HG03575 (cell line): ENCODE data around the gene SH3BP1.

ENCODE experiments used
- ATAC-seq: cut with Tn5 transposase; IDR thresholded peaks from one replicate; pipeline ENCODE4 v1.9.1; 2021; ENCODE audit not compliant: unreplicated experiment, insufficient number of reproducible peaks, low FRiP score; ENCODE audit errors: extremely low read depth

The SH3BP1 gene

DNA sequence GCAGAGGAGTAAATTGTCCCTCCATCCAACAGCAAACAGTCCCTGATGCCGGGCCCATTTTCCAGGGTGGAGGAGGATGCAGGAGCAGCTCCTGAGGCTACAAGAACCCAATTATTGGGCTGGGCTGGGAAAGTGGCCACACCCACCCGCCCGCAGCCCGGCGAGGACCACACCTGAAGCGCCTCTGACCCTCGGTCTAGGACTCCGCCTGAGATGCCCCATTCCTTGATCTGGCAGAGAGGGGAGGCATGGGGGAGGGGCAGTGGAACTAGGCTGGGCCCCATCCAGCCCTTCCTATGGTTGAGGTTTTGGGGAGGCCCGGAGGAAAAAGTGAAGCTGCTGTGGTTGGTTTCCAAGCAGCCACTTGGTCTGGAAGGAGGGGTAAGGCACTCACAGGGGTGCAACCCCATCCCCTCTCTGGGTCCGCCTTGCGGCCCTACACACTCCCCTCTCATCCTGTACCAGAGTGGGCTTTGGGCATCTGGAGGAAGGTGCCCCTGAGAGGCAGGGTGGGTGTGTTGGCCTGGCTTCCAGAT, 33.5 kb downstream of the SH3BP1 start:
- no peak for ATAC-seq

DNA sequence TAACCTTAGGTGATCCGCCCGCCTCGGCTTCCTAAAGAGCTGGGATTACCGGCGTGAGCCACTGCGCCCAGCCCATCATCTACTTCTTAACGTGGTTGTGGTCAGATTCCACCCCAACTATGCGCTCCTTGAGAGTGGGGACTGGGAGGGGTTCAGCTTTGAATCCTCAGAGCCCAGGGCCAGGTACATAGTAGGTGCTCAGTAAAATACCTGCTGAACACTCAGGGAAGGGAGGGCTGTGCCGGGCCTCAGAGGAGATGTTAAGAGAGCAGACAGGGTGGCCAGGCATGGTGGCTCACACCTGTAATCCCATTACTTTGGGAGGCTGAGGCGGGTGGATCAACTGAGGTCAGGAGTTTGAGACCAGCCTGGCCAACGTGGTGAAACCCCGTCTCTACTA, 34.8 kb downstream of the SH3BP1 start:
- ATAC-seq: no peak

DNA sequence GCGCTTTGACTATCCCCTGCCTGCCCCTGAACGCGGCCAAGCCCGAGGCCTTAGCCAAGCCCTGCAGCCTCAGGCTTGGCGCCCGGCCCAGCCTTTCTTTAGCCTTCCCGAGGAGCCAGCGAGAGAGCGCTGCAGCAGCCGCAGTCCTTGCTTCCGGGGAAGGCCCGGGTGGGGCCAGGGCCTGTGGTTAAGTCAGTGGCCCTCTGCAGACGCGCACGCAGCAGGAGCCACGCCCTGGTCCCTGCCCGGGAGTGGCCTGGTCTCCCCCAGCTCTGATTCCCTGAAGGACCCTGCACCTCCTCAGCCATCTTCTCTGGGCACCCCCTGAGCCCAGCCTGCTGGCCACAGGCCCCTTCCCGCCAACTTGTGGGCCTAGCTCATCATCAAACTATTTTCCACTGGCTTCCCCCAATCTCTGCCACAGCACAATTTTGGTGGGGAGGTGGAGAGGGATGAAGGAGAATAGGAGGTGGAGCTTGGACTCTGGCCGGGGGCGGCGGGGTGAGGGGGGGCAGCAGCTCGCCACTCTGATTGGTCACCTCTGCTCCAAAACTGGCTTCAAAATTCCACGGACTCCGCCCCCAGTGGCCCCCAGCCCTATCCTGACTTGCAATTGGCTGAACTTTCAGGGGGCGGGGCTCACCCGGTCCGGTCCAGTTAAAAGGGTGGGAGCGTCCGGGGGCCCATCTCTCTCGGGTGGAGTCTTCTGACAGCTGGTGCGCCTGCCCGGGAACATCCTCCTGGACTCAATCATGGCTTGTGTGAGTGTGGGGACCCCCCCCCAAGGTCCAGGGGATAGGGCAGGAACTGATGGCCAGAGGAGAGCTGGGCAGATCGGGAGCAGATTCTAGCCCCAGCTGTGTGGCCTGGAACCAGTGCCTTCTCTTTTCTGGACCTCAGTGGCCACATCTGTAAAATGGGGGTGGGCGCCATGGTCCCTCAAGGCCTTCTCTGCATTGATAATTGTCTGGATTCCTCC, 35.8 kb downstream of the SH3BP1 start, which contains the start of gene LGALS1:
Gene LGALS1 (plus strand): TSS at position 686 of the 979 bp plus-strand sequence. CDS start 67 bp downstream, at position 753.
- ATAC-seq: no peak

DNA sequence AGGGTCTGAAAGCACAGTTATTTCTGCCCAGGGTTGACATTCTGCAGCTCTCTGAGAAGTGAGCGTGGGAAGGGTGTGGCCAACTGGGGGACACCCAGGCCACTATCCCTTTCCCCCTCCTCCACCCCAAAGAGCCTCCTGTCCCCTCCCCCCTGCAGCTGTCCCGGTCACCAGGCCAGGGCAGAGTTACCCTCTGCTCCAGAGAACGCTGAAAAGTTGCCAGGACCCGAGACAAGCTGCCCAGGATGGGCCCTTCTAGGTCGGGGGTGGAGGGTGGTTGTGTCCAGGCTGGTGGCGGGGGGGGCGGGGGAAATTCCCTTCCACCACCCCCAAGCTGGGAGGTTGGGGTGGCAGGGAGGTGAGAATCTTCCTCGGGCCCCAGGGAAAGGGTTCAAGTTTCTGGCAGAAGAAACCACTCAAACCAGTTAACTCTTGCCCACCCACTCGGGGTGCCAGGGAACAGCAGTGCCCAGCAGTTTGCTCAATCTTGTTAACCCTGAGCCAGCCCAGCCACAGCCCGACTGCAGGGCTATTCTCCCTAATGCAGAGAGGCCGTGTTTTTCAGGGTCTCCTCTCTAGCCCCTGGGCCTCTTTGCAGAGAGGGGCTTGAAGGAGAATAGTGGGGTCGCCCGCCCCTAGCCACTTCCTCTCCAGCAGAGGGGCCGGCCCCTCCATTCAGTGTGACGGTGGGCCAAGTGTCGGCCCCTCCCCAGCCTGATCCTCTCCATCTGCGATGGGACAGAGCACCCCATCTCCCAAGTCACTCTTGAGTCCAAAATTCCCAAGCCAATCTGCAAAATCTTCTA, 36.7 kb downstream of the SH3BP1 start:
- no peak for ATAC-seq

DNA sequence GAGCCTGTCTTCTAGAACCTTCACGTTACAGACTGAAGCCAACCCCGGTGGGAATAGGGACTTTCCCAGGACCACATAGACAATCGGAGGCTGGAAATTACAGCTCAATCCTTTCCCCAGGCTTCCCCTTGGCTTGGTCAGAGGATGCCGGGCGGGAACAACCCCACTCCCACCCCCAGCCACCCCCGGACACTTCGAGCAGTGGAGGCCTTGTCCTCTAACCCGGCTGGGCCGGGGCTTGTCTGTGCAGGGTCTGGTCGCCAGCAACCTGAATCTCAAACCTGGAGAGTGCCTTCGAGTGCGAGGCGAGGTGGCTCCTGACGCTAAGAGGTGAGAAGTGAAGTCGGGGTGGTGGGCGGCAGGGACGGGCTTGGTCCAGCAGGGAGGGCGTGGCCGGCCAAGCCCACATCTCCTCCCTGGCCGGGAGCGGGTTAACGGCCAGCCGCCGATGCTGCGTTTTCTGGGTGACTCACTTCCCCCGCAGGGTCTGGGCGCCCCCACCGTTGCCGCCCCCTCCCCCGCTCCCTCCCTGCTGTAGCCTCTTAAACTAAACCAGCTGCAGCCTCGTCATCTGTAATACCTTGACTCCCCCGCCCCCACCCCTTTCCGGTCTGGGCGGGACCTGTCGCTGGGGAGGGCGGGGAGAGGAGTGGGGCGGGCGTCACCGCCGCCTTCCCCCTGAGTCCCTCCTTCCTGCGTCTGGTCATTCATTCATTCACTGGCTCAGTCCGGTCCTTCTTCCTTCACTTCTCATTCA, 37.4 kb downstream of the SH3BP1 start:
- ATAC-seq: no peak

DNA sequence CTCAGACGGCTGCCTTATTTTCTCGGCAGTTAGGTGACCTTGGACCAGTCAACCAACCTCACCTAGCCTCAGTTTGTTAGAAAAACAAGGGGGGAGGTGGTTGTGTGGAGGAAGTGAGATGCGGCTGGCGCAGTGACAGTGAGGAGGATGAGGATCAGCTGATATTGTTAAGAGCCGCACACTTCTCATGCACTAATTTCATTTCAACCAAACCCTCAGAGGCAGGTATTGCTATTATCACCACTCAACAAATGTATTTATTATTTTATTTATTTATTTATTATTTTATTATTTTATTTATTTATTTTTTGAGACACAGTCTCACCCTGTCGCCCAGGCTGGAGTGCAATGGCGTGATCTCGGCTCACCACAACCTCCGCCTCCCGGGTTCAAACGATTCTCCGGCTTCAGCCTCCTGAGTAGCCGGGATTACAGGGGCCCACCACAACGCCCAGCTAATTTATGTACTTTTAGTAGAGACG, 38.1 kb downstream of the SH3BP1 start:
- ATAC-seq: no peak

DNA sequence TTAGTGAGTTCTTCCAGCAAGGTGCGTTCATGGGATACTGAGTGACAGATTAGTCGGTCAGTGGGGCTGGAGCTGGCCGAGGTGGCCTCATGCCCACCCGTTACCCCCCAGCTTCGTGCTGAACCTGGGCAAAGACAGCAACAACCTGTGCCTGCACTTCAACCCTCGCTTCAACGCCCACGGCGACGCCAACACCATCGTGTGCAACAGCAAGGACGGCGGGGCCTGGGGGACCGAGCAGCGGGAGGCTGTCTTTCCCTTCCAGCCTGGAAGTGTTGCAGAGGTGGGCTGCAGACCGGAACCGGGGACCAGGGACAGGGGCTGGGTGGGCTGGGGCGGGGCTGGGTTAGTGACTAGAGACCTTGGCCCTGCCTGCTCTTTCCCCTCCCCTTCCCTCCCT, 38.9 kb downstream of the SH3BP1 start:
- no peak for ATAC-seq

DNA sequence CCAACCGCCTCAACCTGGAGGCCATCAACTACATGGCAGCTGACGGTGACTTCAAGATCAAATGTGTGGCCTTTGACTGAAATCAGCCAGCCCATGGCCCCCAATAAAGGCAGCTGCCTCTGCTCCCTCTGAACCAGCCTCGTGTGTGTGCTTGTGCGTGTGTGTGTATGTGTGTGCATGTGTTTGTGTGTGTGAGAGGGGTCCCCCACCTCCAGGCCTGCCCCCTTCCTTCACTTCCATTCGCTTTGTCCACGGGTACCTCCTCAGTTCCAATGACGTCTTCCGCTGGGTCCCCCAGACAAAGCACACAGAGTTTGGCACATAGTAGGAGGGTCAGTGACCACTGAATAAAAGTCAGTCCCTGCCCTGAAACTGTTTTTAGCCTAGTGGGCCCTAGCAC, 40.2 kb downstream of the SH3BP1 start:
- no peak for ATAC-seq

DNA sequence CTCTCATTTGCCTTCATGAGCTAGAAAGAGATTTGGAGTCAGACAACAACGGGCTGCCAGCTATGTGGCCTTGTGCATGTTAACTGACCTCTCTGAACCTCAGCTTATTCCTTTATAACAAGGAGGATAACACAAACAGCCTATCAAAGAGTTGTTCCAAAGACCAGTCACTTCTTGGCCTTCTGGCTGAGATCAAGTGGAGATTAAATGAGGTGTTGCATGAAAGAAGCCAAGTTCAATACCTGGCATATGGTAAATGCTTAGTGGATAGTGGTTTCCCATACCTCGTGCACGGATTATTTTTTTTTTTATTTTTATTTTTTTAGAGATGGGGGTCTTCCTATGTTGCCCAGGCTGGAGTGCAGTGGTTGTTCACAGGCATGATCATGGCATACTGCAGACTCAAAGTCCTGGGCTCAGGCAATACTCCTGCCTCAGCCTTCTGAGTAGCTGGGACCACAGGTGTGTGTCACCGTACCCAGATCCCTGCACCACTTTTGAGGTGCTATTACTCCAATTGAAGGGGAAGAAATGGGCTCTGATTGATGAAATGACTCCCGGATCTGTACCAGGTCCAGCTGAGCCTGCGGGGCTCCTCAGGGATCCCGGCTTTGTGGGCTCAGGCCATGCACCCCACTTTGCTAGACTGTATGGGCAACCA, 40.9 kb downstream of the SH3BP1 start:
- ATAC-seq: no peak

DNA sequence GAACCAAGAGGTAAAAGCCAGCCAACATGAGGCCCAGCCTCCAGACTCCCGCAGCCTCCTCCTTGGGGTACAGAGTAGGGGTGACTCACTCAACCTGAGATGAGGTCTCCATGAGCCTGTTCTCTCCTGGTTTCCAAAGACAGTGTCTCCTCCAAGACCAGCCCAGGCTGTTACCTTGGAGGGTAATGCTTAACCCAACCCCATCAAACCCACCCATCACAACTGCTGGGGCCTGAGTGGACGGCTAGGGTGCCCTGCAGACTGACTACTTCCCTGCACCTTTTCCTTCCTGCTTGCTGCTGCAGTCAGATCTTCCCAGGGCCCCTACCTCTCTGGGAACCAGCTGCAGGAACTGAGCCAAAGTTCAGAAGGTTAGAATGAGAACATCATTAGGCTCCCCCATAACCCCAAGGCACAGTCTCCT, 41.5 kb downstream of the SH3BP1 start:
- ATAC-seq: no peak

DNA sequence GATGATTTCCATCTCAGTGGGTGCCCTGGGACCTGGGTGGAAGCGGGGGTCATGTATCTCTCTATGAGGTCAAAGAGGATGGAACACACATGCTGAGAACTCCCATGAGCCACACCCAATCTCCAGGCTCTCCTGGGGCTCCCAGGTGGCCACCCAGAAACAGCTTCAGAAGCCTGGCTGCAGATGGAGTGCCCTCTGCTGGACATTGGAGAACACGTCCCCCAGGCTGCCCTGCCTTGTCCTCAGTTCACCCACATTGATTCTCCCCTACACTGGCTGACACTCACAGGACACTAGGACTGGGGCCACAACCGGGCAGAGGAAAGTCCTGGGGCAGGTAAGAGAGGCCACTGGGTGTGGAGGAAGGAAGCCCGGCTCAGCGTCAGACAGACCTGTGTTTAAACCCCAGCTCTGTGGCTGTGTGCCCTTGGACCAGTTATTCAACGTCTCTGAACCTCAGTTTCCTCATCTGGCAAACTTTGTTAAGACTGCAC, 42.1 kb downstream of the SH3BP1 start:
- no peak for ATAC-seq

DNA sequence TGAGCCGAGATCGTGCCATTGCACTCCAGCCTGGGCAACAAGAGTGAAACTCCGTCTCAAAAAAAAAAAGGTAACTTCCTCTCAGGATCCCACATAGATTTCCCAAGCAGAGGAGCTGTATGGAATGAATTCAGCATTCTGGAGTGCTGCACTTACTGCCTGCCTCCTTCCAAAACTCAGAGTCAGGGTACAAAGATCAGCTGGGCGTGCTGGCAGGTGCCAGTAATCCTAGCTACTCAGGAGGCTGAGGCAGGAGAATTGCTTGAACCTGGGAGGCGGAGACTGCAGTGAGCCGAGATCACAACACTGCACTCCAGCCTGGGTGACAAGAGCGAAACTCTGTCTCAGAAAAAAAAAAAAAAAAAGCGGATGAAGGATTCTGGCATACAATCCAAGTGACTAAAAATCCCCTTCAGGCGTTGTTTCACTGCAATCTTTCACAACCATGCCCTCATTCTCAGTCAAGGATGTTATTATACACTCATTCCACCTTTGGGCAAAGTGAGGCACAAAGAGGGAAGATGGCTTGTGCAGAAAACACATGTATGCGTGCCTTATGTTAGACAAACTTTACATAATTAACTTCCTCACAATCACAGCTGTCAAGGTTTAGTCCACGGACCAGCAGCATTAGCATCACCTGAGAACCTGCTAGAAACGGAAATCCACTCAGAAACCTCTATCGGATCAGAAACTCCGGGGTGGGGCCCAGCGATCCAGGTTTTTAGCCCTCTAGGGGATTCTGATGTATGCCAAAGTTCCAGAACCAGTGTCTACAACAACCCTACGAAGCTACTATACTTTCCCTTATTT, 45.5 kb downstream of the SH3BP1 start:
- ATAC-seq: no peak

DNA sequence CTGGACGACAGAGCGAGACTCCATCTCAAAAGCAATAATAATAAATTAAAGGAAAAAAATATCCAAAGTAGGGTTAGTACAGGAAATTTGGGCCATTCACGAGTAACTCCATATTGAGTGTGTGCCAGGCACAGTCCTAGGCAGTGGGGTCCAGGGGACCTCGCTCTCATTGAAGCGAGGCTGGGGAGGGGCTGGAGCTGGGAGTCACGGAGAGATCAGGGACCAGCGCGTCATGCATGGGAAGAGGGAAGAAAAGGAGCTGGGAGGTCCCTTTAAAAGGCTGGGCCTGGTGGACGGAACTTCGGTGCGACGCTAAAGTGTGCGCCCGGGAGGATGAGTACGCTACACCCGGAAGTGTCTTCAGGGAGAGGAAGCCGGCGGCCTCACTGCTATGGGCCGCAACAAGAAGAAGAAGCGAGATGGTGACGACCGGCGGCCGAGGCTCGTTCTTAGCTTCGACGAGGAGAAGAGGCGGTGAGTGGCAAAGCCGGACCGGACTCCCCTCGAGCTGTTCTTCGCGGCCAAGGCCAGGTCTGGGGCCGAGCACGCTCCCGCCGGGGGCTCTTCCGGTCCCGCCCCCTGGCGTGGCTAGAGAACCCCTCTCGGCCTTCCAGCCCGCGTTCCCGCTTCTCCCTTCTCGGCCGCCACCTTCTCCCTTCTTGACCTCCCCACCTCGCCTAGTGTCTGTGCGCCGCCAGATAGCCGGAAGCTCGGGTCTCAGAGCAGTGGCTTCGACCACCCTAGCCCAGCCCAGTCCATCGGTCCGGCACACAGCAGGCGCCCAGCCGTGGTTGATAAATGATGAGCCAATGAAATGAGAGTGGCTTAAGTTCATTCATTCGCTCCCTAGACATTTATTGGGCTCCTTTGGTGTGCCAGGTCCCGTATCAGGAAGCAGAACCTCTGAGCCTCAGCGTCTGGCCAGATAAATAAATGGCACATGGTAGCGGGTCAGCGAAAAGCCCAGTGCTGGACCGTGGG, 46.8 kb downstream of the SH3BP1 start, which contains the start of gene NOL12:
Gene NOL12 (plus strand): TSS at position 342 of the 981 bp plus-strand sequence. CDS start 50 bp downstream, at position 392.
- ATAC-seq: no peak

DNA sequence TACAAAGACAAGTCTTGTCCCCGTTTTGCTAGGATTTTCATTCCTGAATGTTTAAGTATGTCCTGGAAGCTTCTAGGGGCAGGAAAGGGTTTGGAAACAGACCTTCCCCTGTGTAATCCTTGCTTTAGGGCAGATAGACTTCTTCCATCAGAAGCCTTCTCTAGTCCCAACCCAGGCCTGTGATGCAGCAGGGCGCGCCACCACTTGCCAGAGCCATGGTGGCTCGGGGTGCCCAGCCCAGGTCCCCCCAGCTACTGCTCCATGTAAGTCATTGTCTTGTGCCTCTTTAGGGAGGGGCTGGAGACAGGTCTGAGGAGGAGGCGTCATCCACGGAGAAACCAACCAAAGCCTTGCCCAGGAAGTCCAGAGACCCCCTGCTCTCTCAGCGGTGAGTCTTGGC, 50.9 kb downstream of the SH3BP1 start:
- no peak for ATAC-seq

DNA sequence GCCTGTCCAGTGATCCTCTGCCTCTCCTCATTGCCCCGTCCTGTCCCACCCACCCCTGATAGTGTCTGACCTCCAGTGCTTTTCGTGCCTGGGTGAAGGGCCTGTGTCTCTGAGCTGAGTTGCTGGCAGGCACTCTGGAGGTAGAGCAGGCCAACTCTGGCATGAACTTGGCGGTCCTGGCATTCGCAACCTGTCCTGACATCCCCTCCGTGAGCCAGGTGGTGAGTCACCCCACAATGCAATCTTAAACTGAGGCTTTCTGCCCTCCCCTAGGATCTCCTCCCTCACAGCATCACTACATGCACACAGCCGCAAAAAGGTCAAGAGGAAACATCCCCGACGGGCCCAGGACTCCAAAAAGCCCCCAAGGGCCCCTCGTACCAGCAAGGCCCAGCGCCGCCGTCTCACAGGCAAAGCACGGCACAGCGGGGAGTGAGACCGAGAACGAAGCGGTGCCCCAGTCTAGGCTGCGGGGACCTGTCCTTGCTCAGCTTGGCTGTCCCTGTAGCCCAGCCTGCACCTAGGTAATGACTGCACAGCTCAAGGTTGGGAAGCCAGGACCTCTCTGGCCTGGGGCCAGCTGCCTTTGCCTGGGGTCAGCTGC, 51.5 kb downstream of the SH3BP1 start:
- no peak for ATAC-seq
